Keratinocyte (primary cell): ENCODE data around the gene GLIPR1L1. TPM values are rescaled to one million over a fixed set of nuclear protein-coding genes. Genes with fewer than 3 reads are reported as not detected.

Experiments
- DNase-seq: peaks from one replicate; pipeline ENCODE4 v3.0.0-alpha.2; 2011; ENCODE audit warnings: low read depth, missing footprints, low spot score
- FAIRE-seq: peaks from 2 replicates; lab custom pipeline; 2011; peaks lifted over from hg19 to GRCh38; lab: Jason Lieb, UNC
- H2AFZ ChIP-seq: 2 replicates; pipeline ENCODE4 v1.6.0; 2012; ENCODE audit warnings: low read length, control low read depth, inconsistent platforms; ENCODE audit not compliant: control insufficient read depth
- H3K27ac ChIP-seq: 2 replicates; pipeline ENCODE4 v1.5.1; 2011; ENCODE audit warnings: low read length; ENCODE audit not compliant: control insufficient read depth, insufficient read depth
- H3K27me3 ChIP-seq: 3 replicates; pipeline ENCODE4 v1.6.0; 2011; ENCODE audit warnings: low read length; ENCODE audit not compliant: control insufficient read depth, insufficient read depth; ENCODE audit errors: extremely low read depth
- H3K36me3 ChIP-seq, 2 experiments: 2 replicates in 1 of 2; 3 replicates in 1 of 2; pipeline ENCODE4 v1.5.1; 2011; ENCODE audit warnings: low read length in 2 of 2, mild to moderate bottlenecking in 1 of 2; ENCODE audit not compliant: control insufficient read depth in 2 of 2, insufficient read depth in 2 of 2; ENCODE audit errors: extremely low read depth in 1 of 2
- H3K4me1 ChIP-seq: 3 replicates; pipeline ENCODE4 v1.5.1; 2011; ENCODE audit warnings: low read length; ENCODE audit not compliant: control insufficient read depth, insufficient read depth; ENCODE audit errors: extremely low read depth
- H3K4me2 ChIP-seq: 3 replicates; pipeline ENCODE4 v1.6.0; 2011; ENCODE audit warnings: low read depth, low read length; ENCODE audit not compliant: control insufficient read depth, insufficient read depth; ENCODE audit errors: extremely low read depth
- H3K4me3 ChIP-seq, 3 experiments: fragments of 200-600 bp in 1 of 3; sonication (generic) in 1 of 3; 2 replicates in 2 of 3; 3 replicates in 1 of 3; pipeline ENCODE4 v1.5.1; 2011 to 2016; ENCODE audit warnings: low read length in 3 of 3, mild to moderate bottlenecking in 3 of 3, control low read depth in 2 of 3, inconsistent platforms in 1 of 3, low read depth in 1 of 3, mixed read lengths in 1 of 3, mixed run types in 1 of 3, moderate library complexity in 1 of 3; ENCODE audit not compliant: control insufficient read depth in 2 of 3, insufficient read depth in 2 of 3; ENCODE audit errors: extremely low read depth in 1 of 3
- H3K79me2 ChIP-seq: 2 replicates; pipeline ENCODE4 v1.6.0; 2012; ENCODE audit warnings: low read length; ENCODE audit not compliant: control insufficient read depth, insufficient read depth
- H3K9ac ChIP-seq: 3 replicates; pipeline ENCODE4 v1.6.0; 2011; ENCODE audit warnings: low read length; ENCODE audit not compliant: control insufficient read depth, insufficient read depth; ENCODE audit errors: extremely low read depth
- H3K9me1 ChIP-seq: 3 replicates; pipeline ENCODE4 v1.6.0; 2011; ENCODE audit warnings: low read length; ENCODE audit not compliant: control insufficient read depth, insufficient read depth; ENCODE audit errors: extremely low read depth
- H3K9me3 ChIP-seq: 2 replicates; pipeline ENCODE4 v1.5.1; 2012; ENCODE audit warnings: low read depth, low read length; ENCODE audit not compliant: control insufficient read depth
- H4K20me1 ChIP-seq: 3 replicates; pipeline ENCODE4 v1.6.0; 2011; ENCODE audit warnings: low read length; ENCODE audit not compliant: control insufficient read depth, insufficient read depth; ENCODE audit errors: extremely low read depth
- EZH2 ChIP-seq: IDR thresholded peaks from one replicate; pipeline ENCODE4 v1.6.1; 2012; ENCODE audit warnings: inconsistent platforms, mild to moderate bottlenecking, low read length, moderate library complexity
- dilution Hi-C: fragments of 300-500 bp; cut with MboI; formaldehyde crosslinking; loops from one replicate; pipeline ENCODE4 v1.7.0; 2020; ENCODE audit warnings: low sequenced_read_pairs; ENCODE audit not compliant: extremely low pct_ligation_motif_present
- polyA plus RNA-seq, 5 experiments: library from polyadenylated mRNA; depleted of rRNA in 3 of 5; stranded (reverse) in 3 of 5; stranded (forward) in 1 of 5; unstranded in 1 of 5; fragments of >200 nt; gene quantifications; 1 replicate in 1 of 5; 2 replicates in 3 of 5; 3 replicates in 1 of 5; pipeline versions ENCODE4 v1.2.1 to v1.2.3, GENCODE V29; 2011 to 2012; ENCODE audit warnings: missing spikeins in 2 of 5, low read depth in 1 of 5, low replicate concordance in 1 of 5
- TF ChIP-seq, protein P1 (sequence below), 3 experiments: IDR thresholded peaks in 1 of 3; conservative IDR thresholded peaks in 1 of 3; optimal IDR thresholded peaks in 1 of 3; 2 replicates in 2 of 3; 3 replicates in 1 of 3; pipeline versions ENCODE3 to v1.5.1; 2011; ENCODE audit warnings: low read length in 3 of 3, mild to moderate bottlenecking in 3 of 3, moderate library complexity in 2 of 3, control low read depth in 1 of 3, inconsistent platforms in 1 of 3; ENCODE audit not compliant: insufficient read depth in 2 of 3; ENCODE audit errors: extremely low read depth in 1 of 3

GLIPR1L1 gene
- polyA plus RNA-seq, 1 donor (not counting 4 experiments of a cell fraction or from before 2014, with no cell fraction given), result not detected

DNA sequence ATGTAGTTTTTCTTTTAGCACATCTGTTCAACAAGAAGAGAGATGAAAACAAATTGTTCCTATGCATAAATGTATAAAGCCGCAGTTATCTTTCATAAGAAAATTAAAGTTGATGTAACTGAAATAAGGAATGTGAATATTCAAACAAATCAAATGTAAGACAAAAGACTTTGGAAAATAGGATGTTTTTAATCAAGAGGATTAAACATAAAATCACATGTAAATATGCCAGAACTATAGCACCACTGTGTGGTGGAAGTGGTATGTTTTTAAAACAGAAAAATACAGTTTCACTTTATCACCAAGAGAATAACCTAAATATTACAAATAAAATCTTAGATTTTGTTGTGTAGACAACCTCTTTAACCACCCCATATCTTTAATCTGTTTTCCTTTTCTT lies 44.7 kb upstream of the GLIPR1L1 start:
- H3K36me3 ChIP-seq, result no peaks in the 10 kb centered on the region
- no peaks in the 10 kb centered on the region for H4K20me1 ChIP-seq
- no peaks in the 10 kb centered on the region for H3K79me2 ChIP-seq
- no peak overlapping the region for H2AFZ ChIP-seq
- no peak overlapping the region for H3K9ac ChIP-seq
- H3K27me3 ChIP-seq, result no peaks in the 10 kb centered on the region
- FAIRE-seq, result no peak
- DNase-seq, result no peak
- no peak overlapping the region for H3K4me2 ChIP-seq
- dilution Hi-C loops, result no loop called here
- no peak overlapping the region for H3K27ac ChIP-seq
- no peaks in the 10 kb centered on the region for H3K9me1 ChIP-seq
- H3K4me3 ChIP-seq, result no peak overlapping the region
- no peaks in the 10 kb centered on the region for H3K4me1 ChIP-seq
- no peaks in the 10 kb centered on the region for H3K9me3 ChIP-seq
- TF ChIP-seq, protein P1, sequence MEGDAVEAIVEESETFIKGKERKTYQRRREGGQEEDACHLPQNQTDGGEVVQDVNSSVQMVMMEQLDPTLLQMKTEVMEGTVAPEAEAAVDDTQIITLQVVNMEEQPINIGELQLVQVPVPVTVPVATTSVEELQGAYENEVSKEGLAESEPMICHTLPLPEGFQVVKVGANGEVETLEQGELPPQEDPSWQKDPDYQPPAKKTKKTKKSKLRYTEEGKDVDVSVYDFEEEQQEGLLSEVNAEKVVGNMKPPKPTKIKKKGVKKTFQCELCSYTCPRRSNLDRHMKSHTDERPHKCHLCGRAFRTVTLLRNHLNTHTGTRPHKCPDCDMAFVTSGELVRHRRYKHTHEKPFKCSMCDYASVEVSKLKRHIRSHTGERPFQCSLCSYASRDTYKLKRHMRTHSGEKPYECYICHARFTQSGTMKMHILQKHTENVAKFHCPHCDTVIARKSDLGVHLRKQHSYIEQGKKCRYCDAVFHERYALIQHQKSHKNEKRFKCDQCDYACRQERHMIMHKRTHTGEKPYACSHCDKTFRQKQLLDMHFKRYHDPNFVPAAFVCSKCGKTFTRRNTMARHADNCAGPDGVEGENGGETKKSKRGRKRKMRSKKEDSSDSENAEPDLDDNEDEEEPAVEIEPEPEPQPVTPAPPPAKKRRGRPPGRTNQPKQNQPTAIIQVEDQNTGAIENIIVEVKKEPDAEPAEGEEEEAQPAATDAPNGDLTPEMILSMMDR (optimal IDR thresholded peaks at IDR 0.05 in 1 of 3, IDR thresholded peaks at IDR 0.05 in 1 of 3, conservative IDR thresholded peaks at IDR 0.05 in 1 of 3; ENCODE audit: extremely low read depth in 1 of 3, insufficient read depth in 2 of 3, low read length in 3 of 3), result peak in 1 of 3 experiments; percentile 33
- TF ChIP-seq EZH2, result no peak

DNA sequence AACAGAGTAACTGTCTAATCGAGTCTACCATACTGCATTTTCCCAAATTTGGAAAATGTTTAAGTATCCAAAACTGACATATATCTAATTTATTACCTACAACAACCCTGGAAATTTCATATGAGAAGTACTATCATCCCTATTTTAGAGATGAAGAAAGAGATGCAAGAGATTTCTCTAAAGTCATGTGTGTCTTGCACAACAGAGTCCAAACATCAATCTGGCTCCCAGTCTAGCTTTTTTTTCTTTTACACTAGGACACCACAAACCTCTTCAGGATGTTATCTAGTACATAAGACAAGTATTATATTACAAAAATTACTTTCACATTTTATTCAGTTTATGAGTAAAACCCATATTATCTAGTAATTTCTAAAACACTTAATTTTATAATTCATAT lies 43.5 kb upstream of the GLIPR1L1 start:
- Histone ChIP-seq H3K4me3 (no peak overlapping the region), H3K4me1 (no peaks in the 10 kb centered on the region), H3K36me3 (no peaks in the 10 kb centered on the region), H3K79me2 (no peaks in the 10 kb centered on the region), H3K9ac (no peak overlapping the region), H3K9me3 (no peaks in the 10 kb centered on the region), H3K9me1 (no peaks in the 10 kb centered on the region), H4K20me1 (no peaks in the 10 kb centered on the region), H3K27ac (no peak overlapping the region), H3K27me3 (no peaks in the 10 kb centered on the region), H3K4me2 (no peak overlapping the region), H2AFZ (no peak overlapping the region)
- DNase-seq (no peak), FAIRE-seq (no peak)
- TF ChIP-seq, protein P1 (optimal IDR thresholded peaks at IDR 0.05 in 1 of 3, IDR thresholded peaks at IDR 0.05 in 1 of 3, conservative IDR thresholded peaks at IDR 0.05 in 1 of 3; ENCODE audit: extremely low read depth in 1 of 3, insufficient read depth in 2 of 3, low read length in 3 of 3), result no peak
- TF ChIP-seq EZH2, result no peak
- dilution Hi-C loops, result no loop called here
